ENCODE results near the gene DDN. TPM values are rescaled to one million over a fixed set of nuclear protein-coding genes. Genes with fewer than 3 reads are reported as not detected.

The DDN gene
- total and polyA plus RNA-seq, 12 donors, result 0.19 to 1.4 (median 0.43) TPM

DNA sequence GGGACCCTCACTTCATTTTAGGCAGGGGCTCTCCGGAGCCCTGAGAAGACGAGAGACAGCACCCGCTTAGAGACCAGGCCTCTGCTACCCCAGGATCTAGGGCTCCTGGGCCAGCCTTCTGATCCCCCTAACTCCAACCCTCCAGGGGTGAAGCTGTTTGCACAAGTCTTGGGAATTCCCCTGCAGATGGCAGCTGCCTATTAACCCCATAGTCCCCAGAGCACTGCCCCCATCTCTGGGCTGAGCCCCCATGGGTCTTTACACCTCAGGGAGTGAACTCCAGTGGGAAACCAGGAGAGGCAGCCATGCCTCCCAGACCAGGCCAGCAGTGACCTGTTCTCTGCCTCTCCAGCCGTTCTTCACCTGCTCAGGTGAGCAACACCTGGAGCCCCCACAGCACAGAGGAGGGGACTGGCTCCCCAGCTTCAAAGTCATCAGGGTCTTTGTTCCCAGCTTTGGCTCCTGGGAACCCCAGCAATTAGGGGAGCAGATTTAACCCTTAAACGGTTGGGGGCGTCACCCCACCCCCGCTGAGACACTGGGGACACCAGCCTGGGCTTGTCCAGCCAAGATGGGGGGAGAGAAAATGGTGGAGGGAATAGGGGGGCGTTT is 29.9 kb downstream of the DDN start:
- DNase-seq, result no peak
- no peak for ATAC-seq

DNA sequence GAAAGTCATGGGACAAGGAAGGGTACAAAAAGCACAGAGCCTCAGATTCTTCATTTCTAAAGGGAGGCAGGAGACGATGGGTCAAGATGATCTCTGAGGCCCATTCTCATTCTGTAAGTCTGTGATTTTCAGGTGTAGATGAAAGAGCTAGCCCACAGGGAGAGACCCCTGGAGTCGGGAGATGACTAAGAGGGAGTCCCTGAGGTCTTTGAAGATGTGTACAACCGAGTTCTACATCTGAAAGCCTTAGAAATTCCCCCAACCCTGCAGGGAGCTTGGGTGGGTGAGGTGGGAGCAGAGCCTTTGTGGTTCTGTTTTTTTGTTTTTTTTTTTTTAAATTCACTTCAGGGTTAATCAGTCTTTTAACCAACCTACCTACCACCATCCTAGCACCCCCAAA is 30.7 kb downstream of the DDN start:
- H3K4me3 ChIP-seq, result no peak overlapping the region
- H3K9me3 ChIP-seq, result no peaks in the 10 kb centered on the region
- peaks cover 6 to 27% (median 18%) of the 10 kb centered on the region in 9 donors for H3K4me1 ChIP-seq
- DNase-seq (no peak), ATAC-seq (no peak)
- H3K27ac ChIP-seq, result no peak overlapping the region
- 80 to 87% methylated on average over 3 of the region's 3 CpGs for WGBS, 2 donors
- TF ChIP-seq, protein P1, sequence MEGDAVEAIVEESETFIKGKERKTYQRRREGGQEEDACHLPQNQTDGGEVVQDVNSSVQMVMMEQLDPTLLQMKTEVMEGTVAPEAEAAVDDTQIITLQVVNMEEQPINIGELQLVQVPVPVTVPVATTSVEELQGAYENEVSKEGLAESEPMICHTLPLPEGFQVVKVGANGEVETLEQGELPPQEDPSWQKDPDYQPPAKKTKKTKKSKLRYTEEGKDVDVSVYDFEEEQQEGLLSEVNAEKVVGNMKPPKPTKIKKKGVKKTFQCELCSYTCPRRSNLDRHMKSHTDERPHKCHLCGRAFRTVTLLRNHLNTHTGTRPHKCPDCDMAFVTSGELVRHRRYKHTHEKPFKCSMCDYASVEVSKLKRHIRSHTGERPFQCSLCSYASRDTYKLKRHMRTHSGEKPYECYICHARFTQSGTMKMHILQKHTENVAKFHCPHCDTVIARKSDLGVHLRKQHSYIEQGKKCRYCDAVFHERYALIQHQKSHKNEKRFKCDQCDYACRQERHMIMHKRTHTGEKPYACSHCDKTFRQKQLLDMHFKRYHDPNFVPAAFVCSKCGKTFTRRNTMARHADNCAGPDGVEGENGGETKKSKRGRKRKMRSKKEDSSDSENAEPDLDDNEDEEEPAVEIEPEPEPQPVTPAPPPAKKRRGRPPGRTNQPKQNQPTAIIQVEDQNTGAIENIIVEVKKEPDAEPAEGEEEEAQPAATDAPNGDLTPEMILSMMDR (IDR thresholded peaks at IDR 0.05), result no peak
- no peaks in the 10 kb centered on the region for H3K36me3 ChIP-seq
- peaks cover 16 to 59% (median 47%) of the 10 kb centered on the region in 7 donors for H3K27me3 ChIP-seq
- intact Hi-C loops (cut with DNase I), result no loop called here

More for the DNA sequence above, 29.9 kb downstream of the DDN start:
- intact Hi-C loops (cut with DNase I), result no loop called here
- Histone ChIP-seq H3K9me3 (no peaks in the 10 kb centered on the region), H3K36me3 (no peaks in the 10 kb centered on the region), H3K27ac (no peak overlapping the region), H3K27me3 (peaks cover 19 to 67% (median 55%) of the 10 kb centered on the region in 7 donors), H3K4me1 (peaks cover 6 to 33% (median 25%) of the 10 kb centered on the region in 9 donors), H3K4me3 (no peak overlapping the region)
- TF ChIP-seq, protein P1 (IDR thresholded peaks at IDR 0.05), result no peak
- 52 to 55% methylated on average over 8 of the region's 8 CpGs for WGBS, 2 donors

DNA sequence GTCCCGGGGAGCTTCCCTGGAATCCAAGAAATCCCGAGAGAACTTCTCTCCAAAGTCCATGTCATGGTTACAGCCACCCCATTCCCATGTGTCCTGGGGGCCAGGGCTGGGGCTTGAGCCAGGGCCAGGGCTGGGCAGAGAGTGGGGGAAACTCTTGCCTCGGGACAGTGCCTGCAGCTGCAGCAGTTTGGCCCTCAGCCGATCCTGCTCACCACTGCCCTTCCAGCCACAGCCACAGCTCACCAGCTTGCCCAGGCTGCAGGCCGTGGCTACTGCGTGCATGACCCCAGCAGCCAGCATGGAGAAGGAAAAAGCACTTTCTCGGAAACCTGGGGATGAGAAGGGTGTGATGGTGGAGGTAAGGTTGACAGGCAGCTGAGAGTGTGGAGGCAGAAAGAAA is 31.2 kb downstream of the DDN start:
- ATAC-seq (no peak), DNase-seq (no peak)
- WGBS, 2 donors, result 65 to 72% methylated on average over 7 of the region's 7 CpGs
- Histone ChIP-seq H3K4me3 (no peak overlapping the region), H3K27me3 (peaks cover 14 to 55% (median 42%) of the 10 kb centered on the region in 7 donors), H3K9me3 (no peaks in the 10 kb centered on the region), H3K4me1 (peaks cover 6 to 27% (median 16%) of the 10 kb centered on the region in 9 donors), H3K36me3 (no peaks in the 10 kb centered on the region), H3K27ac (no peak overlapping the region)
- intact Hi-C loops (cut with DNase I), result no loop called here
- TF ChIP-seq, protein P1 (IDR thresholded peaks at IDR 0.05), result no peak

DNA sequence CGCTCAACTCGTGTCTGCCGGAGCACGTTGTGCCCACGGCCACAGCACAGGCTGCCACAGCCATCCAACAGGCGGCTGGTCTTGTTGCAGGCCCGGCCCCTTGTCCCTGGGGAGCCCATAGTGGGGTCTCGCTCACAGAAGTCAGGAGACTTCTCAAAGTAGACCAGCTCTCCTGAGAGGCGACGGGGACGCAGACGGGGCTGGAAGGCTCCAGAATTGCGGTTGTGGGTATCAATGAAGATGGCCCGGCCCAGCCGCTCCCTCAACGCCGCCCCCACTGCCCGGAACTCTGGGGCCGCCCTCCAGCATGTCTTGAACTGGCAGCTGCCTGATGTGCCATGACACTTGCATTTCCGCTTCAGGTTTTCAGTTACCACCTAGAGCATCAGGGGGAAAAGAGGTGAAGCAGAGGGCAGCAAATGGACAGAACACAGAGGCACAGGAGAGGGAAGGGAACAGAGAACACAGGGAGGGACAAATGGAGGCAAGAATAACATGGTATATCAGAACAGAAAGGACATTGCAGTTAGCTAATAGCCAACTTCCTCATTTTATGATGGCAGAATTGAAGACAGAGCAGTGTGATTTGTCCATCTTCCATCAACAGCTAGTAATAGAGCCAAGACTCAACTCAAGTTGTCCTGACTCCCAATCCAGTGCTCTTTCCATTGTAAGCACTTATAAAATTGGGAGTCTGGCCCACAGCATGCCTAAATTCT is 32.8 kb downstream of the DDN start:
- DNase-seq (no peak), ATAC-seq (no peak)
- TF ChIP-seq, protein P1 (IDR thresholded peaks at IDR 0.05), result no peak
- Histone ChIP-seq H3K9me3 (no peaks in the 10 kb centered on the region), H3K27me3 (peaks cover 12 to 41% (median 26%) of the 10 kb centered on the region in 7 donors), H3K4me3 (no peak overlapping the region), H3K4me1 (peaks cover 5 to 19% (median 14%) of the 10 kb centered on the region in 9 donors), H3K27ac (no peak overlapping the region), H3K36me3 (no peaks in the 10 kb centered on the region)
- WGBS, 2 donors, result 48 to 56% methylated on average over 20 of the region's 20 CpGs
- intact Hi-C loops (cut with DNase I), result loop anchor here in 1 of 10 donors (1.0 kb wide), 1 partner anchor 12 kb away; the partner anchor contains the start of gene WNT1
